AG08396 (cell line): Measurements from ENCODE around the gene SREBF2.
"Not testable (repeated sequence)": the region's sequence is repeated elsewhere in the genome, so short reads cannot be mapped to it uniquely, and the experiment has no call there.

Experiments used
- DNase-seq: peaks from one replicate; pipeline ENCODE4 v3.0.0; 2012; ENCODE audit warnings: low spot score, mixed read lengths

The SREBF2 gene

DNA sequence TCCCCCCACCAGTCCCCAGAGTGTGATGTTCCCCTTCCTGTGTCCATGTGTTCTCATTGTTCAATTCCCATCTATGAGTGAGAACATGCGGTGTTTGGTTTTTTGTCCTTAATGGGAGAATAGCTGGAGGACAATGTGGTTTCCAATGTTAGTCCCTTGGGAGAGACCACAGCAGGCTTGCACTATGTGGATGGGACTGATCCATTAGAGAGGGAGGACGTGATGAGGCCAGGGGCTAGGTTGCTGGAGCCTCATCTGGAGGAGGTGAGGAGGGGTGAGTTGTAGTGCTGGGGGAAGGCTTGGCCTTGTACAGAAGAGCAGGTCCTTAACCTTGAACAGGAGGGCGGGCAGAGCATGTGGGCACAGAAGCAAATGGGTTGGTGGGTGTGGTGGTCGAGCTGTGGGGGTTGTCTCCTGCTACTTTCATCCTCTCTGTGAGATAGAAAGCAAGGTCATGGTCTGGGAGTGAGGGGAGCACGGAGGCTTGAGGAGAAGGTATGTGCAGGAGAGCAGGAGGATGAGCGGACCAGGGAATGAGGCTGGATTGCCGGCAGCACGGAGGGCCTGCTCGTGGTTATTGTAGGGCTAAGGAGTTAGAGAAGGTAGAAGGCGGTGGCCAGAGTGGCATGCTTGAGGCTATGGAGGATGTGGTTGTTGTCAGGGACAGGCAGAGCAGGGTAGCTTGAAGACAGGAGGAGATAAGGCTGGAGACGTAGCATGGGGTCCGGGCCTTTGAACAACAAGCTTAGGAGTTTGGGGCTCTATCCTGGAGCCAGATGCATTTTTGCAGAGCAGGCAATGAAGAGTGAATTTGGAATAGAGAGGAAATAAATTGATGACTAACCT, 11.2 kb upstream of the SREBF2 start:
- no peak for DNase-seq

DNA sequence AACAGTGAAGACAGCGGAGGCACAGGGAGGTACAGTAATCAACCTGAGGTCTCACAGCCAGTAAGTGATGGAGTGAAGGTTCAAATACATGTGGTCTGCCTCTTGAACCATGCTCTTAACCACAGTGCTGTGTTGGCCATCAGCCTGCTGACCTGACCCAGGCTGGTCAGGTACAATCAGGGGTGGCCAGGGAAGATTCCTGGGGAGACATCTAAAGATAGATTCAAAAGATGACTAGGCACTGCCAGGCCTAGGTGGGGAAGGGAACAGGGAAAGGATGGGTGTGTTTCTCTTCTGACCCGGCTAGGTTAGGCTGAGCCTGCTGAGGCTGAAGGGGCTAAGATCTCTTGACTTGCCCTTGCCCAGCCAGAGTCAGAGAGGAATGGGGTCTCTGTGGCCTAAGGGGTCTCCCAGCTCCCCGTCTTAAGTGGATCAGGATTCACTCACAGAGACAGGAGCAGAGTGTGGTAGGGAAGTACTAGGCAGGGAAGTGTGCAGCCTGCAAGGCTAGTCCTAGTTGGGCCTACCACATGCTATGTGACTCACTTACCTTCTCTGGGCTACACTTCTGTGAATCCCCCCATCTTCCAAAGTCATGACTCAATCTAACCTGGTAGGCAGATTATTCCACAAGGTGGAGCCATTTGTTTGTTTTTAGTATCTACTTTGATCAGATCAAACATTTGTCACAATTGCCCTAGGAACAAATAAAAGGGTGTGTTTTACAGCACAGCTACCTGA, 10.4 kb upstream of the SREBF2 start:
- peak; percentile 49 for DNase-seq

DNA sequence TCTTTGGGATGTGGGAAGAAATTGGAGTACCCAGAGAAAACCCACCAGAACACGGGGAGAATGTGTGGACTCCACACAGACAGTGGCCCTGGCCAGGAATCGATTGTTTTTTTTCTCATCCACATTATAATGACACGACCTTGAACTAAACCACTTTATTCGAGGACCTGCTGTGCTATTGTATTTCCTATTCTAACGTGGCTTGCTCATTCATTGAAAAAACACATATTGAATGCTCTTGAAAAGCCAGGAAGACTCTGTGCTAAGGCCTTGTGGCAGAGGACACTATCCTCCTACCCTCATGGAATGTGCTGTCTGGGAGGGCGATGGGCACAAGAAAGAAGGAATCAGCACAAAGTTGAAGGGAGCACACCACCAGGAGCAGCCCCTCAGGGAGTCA, 9.1 kb upstream of the SREBF2 start:
- no peak for DNase-seq

DNA sequence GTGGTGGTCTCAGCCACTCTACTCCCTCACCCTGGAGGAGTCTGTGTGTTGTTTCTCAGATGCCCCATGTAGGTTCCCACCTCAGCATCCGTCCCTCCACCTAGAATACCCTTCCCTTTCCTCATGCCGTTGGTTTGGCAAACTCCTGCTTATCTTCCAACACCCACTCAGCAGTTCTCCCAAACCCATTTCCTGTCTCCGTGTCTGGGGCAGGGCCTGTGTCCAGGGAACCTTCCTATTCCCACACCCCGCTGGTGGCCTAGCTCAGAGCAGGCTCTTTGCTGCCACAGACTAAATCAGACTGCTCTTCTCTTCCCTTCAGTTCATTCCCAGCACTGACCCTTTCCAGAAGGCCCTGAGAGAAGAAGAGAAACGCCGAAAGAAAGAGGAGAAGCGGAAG, 7.5 kb upstream of the SREBF2 start:
- no peak for DNase-seq

DNA sequence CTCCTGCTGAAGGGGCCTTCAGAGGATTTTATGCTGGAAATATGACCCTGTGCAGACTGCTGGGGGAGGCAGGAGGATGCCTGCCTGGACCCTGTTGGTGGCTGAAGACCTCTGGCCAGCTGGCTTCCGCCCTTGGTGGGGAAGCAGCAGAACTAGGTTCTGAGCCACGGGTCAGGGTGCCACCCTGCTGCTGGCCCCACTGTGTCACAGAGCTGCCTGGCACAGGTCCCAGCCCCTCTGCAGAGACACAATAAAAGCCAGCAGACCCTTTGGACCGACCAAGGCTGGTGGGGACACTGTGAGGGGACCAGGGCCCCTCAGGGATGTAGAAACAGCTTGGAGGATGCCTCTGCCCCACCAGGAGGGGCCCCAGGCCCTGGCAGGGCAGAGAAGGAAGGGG, 6.9 kb upstream of the SREBF2 start:
- no peak for DNase-seq

DNA sequence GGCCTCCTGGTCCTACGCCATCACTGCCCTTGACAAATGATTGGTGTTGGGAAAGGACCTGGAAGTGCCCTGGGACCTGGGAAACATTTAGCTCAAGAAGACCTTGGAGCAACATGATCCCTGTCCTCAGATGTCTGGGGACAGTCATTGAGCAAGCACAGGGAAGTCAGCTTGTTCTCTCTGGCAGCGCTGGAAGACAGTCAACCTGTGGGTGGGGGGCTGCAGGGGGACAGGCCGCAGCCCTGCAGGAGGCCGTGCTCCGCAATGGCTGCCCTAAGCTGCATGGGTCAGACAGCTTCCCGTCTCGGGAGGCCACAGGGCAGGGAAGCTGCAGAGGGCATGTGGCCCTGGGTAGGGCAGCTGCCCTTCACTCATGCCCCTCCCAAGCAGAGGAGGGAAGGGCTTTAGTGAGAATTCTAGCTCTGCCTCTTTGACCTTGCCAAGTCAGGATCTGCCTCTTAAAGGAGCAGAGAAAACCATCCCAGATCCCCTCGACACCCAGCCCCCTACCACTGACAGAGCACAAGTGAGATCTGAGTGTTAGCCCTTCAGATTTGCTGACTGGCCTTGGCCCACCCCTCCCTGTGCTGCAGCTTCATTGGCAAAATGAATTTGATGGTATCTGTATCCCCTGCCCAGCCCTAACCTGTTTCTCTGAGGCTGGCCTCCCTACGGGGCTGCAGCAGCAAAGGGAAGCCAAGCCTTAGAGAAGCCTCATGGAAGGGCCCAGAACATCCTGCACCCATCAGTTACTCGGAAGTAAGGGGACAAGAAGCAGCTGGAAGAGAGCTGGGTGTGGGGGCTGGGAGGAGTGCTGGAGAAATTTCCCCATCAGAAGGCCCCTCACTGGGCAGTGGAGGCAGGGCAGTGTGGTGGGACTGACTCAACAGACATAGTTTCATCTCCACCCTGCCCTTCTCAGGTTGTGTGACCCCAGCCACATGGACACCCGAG, 6.2 kb upstream of the SREBF2 start:
- no peak for DNase-seq

DNA sequence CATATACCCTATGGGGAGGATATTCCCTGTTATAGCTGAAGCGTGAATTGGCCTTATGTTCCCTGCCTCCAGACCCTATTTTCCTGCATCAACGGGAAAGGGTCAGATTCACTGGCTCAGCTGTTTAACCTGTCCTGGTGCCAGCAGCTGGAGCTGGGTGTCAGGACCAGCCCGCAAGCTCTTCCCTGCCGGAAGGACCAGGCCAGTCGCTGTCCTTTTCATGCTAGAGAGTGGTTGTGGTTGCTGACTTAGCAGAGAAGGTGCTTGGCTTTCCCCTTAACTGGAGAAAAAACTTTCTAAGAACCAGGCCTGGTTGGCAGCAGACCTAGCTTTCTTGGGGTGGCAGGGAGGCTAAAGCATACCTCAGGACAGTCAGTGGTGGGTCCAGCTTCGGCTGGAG, 5.2 kb upstream of the SREBF2 start:
- no peak for DNase-seq

DNA sequence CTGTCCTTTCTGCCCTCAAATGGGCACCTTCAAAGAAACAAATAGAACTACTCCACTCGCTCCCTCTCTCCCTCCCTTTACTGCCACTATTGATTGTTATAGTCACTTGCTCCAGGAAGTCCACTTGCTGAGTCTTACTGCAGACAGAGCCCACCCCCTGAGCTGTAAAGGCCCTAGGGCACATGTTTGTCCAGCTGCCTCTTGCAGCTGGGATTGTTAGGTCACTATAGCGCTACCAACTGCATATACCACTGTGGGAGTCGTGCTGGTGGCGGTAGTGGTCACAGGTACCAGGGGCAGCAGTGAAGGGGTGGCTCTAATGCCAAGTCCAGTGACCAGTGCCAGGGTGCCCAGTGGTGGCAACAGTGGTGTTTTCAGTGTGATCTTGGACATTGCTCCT, 4.4 kb upstream of the SREBF2 start:
- no peak for DNase-seq

DNA sequence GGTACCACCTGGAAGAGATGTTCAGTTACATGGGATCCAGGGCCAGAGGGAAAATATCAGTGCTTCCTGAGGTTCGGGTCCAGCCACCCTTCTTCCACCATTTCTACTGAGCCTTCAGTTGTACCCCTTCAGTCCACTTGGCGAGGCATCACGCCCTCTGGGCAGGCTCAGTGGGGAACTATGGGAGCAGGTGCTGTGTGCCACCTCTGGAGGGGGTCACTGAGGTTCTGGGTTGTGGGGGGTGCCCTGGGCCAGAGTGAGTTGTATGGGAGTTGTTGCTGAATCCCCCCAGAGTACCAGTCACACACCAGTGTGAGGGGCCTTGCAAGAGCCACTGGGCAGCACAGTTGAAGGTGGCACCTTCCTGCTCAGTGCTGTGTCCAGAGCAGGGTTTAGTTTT, 2.7 kb upstream of the SREBF2 start:
- DNase-seq: no peak

DNA sequence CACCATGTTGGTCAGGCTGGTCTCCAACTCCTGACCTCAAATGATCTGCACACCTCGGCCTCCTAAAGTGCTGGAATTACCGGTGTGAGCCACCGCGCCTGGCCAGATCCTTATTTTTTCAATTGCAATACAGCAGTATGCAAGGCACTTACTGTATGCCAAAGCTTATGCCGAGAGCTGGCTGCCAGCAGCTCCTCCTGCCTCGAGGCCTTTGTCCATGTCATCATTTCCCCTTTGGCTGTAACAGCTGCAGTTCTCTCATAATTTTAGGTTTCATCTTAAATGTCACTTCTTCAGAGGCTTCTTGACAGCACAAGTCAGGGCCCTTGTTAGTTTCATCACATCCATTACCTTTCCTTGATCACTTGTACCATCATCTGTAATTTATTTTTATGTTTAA, 1.5 kb upstream of the SREBF2 start:
- DNase-seq: no peak

DNA sequence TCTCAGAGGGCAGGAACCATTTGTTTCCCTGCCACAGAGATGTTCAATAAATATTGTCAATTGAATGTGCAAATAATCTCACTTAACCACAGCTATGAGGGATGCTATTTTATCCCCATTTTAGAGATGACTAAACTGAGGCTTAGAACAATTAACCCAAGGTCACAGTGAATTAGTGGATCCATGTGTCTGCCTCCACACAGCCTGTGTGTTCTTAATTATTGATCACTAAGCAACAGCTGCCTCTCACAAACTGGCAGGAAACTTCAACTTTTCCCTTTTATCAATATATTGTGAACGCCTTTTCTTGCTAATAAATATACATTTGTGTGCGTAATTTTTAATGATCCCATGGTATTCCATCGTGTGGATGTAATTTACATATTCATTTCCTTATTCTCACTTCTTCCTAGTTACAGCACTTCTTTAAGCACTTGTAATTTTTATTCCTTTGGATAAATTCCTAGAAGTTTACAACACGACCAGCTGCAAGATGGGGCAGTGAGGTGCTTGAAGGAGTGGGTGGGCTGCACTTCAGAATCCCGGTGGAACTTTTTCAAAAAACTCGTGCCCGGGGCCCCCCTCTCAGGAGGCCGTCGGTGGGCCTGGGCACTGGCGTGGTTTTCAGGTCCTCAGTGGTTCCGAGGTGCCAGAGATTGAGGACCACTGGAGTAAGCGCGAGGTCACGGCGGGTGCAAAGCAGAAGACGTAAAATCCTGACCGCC, 915 bp upstream of the SREBF2 start:
- no peak for DNase-seq

DNA sequence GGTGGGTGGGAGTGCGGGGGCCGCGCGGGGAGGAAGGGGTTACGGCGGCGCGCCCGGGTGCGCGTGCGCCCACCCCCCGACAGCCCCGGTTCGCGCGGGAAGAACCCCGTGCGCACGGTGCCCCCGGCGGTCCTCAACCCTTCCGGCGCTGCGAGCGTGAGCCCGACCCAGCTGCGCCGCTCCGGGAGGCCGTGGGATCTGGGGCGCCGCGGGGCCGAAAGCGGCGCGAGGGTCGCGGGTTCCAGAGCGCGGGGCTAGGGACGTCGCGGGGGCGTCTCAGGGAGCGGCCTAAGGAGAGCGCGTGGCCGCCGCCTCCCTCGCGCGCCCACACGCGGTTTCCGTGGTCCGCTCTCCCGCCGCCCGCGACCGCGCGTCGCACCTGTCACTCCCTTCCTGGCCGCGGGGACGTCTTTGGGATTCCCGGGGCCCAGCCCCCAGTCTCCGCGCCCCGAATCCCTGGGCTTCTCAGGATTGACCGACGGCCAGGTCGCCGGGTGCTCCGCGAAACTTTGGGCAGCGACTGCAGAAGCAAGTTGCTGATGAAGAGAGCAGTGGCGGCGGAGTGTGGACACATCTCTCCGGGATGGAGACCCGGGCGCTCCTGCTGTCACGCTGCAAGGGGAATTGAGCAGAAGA, 582 bp downstream of the SREBF2 start:
- DNase-seq: peak; percentile 50

DNA sequence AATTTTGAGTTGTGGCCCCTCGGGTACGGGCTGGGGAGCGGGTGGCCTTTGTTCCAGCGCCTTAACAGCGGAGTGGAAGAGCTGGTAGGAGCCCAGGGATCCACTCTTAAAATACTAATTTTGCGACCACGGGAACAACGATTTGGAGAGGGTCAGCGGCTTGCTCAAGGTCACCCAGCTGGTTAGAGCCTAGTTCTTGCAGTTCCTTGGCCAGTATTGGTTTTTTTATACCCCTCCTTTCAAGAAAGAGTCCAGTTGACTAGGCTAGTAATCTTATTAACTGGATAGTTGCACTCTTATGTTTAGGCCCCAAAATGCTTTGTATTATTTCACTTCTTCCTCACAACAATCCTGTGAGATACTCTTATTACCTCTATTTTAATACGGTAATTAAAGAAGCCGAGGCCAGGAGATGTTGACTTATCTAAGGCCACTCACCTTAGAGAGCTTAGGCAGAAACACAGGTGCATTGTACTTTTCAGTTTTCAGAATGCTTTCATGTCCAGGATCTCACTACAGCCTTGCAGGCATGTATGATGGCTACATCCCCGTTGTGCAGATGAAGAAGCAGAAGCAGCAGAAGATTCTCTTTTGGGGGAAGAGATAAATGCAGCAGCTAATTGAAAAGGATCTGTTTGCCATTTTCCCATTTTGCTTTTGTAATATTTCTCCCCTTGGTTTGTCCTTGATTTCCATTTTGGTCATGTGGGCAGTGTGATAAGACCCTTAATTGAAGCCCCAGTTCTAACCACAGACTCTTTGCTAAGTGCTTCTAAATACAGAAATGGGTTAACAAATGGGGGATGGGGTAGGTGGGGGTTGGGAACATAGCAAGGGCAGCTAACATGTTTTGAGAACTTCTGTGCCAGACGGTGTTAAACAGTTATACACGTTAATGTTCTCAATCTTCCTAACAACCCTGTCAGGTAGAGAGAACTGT, 1.4 kb downstream of the SREBF2 start:
- DNase-seq: no peak

DNA sequence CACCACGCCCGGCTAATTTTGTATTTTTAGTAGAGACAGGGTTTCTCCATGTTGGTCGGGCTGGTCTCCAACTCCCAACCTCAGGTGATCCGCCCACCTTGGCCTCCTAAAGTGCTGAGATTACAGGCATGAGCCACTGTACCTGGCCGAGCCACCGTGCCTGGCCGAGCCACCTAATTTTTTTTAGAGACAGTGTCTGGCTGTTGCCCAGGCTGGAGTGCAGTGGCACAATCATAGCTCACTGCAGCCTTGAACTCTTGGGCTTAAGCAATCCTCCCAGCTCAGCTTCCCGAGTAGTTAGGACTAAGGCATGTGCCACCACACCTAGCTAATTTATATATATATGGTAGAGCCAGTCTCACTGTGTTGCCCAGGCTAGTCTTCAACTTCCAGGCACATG, 2.6 kb downstream of the SREBF2 start:
- DNase-seq: not testable (repeated sequence)

DNA sequence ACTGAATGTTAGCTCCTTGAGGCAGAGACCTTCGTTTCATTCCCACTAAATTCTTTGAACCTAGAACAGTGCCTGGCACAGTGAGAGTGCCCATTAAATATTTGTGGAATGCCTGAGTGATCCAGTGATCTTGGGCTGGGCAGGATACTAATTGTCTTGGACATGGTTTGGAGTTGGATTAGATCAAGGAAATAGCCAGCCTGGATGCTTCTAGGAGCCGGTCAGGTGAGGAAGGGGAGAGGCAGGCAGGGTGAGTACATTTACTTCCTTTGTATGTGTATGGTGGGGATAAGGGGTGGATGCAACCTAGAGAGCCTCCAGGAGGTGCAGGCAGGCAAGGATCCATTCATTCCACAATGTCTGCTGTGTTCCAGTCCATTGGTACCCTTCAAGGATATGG, 3.6 kb downstream of the SREBF2 start:
- DNase-seq: no peak

DNA sequence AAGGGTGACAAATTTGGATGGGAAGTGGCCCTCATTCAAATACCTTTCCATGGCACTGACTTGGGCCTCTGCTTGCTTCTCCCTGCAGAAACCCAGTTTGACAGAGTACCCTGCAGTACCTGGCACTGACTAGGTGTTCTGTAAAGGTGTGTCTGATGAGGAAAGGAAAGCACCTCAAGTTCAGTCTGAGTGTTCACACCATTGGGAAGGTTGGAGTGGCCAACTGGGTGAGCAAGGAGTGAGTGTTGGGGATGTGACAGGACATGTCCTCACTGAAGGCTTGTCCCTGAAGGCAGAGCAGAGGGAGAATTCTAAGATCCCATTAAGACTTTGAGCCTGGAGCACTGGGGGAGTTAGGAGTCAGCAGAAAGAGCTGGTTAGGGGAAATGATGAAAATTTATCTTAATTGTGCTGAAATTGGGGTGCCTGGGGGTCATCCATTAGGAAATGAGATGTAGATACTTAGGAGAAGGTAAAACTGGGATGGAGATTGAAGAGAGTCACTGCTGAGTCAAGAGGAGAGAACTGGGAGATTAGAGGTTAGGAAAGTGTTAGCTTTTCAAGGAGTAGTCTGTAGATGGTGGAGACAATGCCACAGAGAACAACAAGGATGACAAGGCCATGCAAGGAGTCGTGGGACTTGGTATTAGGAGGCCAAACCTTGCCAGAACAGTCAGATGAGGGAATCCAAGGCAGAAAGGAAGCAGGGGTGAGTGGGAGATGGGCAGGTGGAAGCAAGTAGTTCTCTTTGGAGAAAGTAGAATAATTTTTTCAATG, 6.1 kb downstream of the SREBF2 start:
- no peak for DNase-seq

DNA sequence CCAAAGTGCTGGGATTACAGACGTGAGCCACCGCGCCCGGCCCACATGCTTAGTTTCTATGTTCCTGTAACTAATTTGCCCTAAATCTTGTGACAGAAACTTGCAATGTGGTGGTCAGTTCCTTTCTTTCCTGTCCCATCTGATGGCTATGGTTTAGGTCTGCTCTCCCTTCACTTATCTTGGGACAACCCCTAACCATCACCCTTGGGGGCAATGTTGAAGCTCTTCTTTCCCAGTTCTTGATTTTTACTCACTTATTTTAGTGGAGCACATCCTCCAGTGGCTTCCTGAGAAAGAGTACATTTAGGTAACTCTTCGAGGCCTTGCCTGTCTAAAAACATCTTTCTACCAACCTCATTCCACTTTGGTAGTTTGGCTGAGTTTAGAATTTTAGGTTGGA, 7.3 kb downstream of the SREBF2 start:
- DNase-seq: no peak

DNA sequence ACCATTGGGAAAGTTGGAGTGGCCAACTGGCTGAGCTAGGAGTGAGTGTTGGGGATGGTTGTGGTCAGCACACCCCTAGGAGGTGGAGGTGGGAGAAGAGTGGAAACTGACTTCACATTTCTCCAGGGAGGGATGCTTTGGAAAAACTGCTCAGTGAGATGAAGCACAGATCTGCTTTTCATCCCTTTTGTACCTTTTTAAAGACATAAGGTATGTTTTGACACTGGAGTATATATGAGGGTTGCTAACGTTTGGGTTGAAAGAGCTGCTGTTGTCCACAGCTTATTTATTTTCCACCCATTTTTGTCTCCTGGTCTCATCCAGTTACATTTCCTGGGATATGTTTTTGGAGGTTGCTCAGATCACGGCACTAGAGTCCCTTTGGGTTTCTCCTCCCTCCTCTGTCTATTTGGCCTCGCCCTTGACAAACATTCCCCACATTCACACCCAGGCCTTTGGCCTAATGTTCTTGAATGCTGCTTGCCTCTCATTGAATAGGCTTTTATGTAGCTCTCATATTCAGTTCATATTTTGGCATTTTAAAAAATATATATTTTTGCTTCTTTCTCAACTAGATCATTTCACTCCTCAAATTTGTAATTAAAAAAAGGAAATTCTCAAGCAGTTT, 8.3 kb downstream of the SREBF2 start:
- DNase-seq: no peak
